OCI-LY7 (cell line): Measurements from ENCODE around the gene RLF.

Source experiments
- CTCF ChIP-seq: fragments of 200-600 bp; sonication (generic); conservative IDR thresholded peaks from 2 replicates; pipeline ENCODE4 v1.5.1; 2014; ENCODE audit warnings: mild to moderate bottlenecking, antibody characterized with exemption, low read length, moderate library complexity, mixed read lengths
- EZH2phosphoT487 ChIP-seq: fragments of 200-600 bp; sonication (generic); IDR thresholded peaks from 2 replicates; pipeline ENCODE4 v1.6.1; 2018; ENCODE audit warnings: low read depth, borderline replicate concordance, mild to moderate bottlenecking, mixed run types, antibody characterized with exemption, low read length, moderate library complexity, mixed read lengths

GRCh38 chr1:40171036-40171435, 9.8 kb downstream of the RLF start:
- TF ChIP-seq EZH2phosphoT487: no peak
- TF ChIP-seq CTCF: no peak
